D721Med (cell line): Measurements from ENCODE around the gene RSL24D1.

Experiments
- DNase-seq: peaks from one replicate; pipeline ENCODE4 v3.0.0; 2011; ENCODE audit warnings: low spot score; ENCODE audit not compliant: insufficient read length
- FAIRE-seq: peaks from 2 replicates; lab custom pipeline; 2011; peaks lifted over from hg19 to GRCh38; lab: Jason Lieb, UNC
- CTCF ChIP-seq: IDR thresholded peaks from 2 replicates; pipeline ENCODE4 v1.5.1; 2012; ENCODE audit warnings: mild to moderate bottlenecking, control low read depth; ENCODE audit not compliant: insufficient read depth; ENCODE audit errors: missing control alignments

The RSL24D1 gene

GRCh38 chr15:55238877-55239276 is 42.1 kb upstream of the RSL24D1 start:
- no peak for TF ChIP-seq CTCF
- FAIRE-seq (no peak), DNase-seq (no peak)

- FAIRE-seq (no peak), DNase-seq (no peak)
- TF ChIP-seq CTCF = no peak
Observed at GRCh38 chr15:55237219-55238130, 40.7 kb upstream of the RSL24D1 start.

- TF ChIP-seq CTCF = no peak
- DNase-seq (no peak), FAIRE-seq (no peak)
Observed at GRCh38 chr15:55235546-55236036, 38.9 kb upstream of the RSL24D1 start.

GRCh38 chr15:55234800-55235104 is 38.0 kb upstream of the RSL24D1 start:
- FAIRE-seq = no peak
- DNase-seq = no peak
- TF ChIP-seq CTCF = no peak

GRCh38 chr15:55234104-55234799 is 37.5 kb upstream of the RSL24D1 start:
- no peak for DNase-seq
- no peak for TF ChIP-seq CTCF
- FAIRE-seq = no peak

GRCh38 chr15:55231455-55231854 is 34.7 kb upstream of the RSL24D1 start:
- FAIRE-seq (no peak), DNase-seq (no peak)
- TF ChIP-seq CTCF = no peak
